BLaER1 treated with 17β-estradiol and CSF1 and Interleukin-3, amounts not matched to agents 10 nM and 100 nM (cell line): ENCODE results near the gene ERGIC3.
"Not testable (repeated sequence)": the region's sequence is repeated elsewhere in the genome, so short reads cannot be mapped to it uniquely, and the experiment has no call there.

Experiments used
- H3K27ac ChIP-seq, 11 experiments: shearing (Covaris generic); formaldehyde crosslinking; 2 replicates each; pipeline ENCODE4 v1.8.1; 2022
- H3K27me3 ChIP-seq, 11 experiments: shearing (Covaris generic); formaldehyde crosslinking; 2 replicates each; pipeline ENCODE4 v1.8.1; 2022
- H3K36me3 ChIP-seq, 11 experiments: shearing (Covaris generic); formaldehyde crosslinking; 2 replicates each; pipeline ENCODE4 v1.8.1; 2022
- H3K4me1 ChIP-seq, 10 experiments: shearing (Covaris generic); formaldehyde crosslinking; 2 replicates each; pipeline ENCODE4 v1.8.1; 2022
- H3K4me2 ChIP-seq, 11 experiments: shearing (Covaris generic); formaldehyde crosslinking; 2 replicates each; pipeline ENCODE4 v1.8.1; 2022
- H3K4me3 ChIP-seq, 10 experiments: shearing (Covaris generic); formaldehyde crosslinking; 2 replicates each; pipeline ENCODE4 v1.8.1; 2022
- H3K9ac ChIP-seq, 11 experiments: shearing (Covaris generic); formaldehyde crosslinking; 2 replicates each; pipeline ENCODE4 v1.8.1; 2022
- H3K9me3 ChIP-seq, 11 experiments: shearing (Covaris generic); formaldehyde crosslinking; replicated peaks in 1 of 11; 2 replicates each; pipeline ENCODE4 v1.8.1; 2022
- H4K20me1 ChIP-seq, 11 experiments: shearing (Covaris generic); formaldehyde crosslinking; 2 replicates each; pipeline ENCODE4 v1.8.1; 2022
- Cebpa-rat ChIP-seq, 11 experiments: shearing (Covaris generic); IDR thresholded peaks; 2 replicates each; pipeline ENCODE4 v1.8.1; 2022

Gene ERGIC3

GRCh38 chr20:35529552-35529951 lies 12.3 kb upstream of the ERGIC3 start, which contains the start of gene C20orf173:
TSS of gene C20orf173 (minus strand) at chr20:35529652. CDS start at chr20:35529373, 279 bp downstream.
- no peak within 1 kb of the TSS for H3K9ac ChIP-seq
- TF ChIP-seq Cebpa-rat (IDR thresholded peaks at IDR 0.05): no peak

GRCh38 chr20:35539756-35540212 lies 2.1 kb upstream of the ERGIC3 start:
- TF ChIP-seq Cebpa-rat (IDR thresholded peaks at IDR 0.05): no peak
- Histone ChIP-seq H4K20me1 (no peaks in the 10 kb centered on the region), H3K9ac (no peak overlapping the region), H3K27me3 (no peaks in the 10 kb centered on the region), H3K27ac (no peak overlapping the region), H3K4me1 (peaks cover 18 to 35% (median 32%) of the 10 kb centered on the region in 10 experiments), H3K9me3 (peaks cover 0 to 6% (median 0%) of the 10 kb centered on the region in 11 experiments; a peak in 1 of 22 replicates), H3K36me3 (peaks cover 0 to 21% (median 14%) of the 10 kb centered on the region in 11 experiments; a peak in 16 of 22 replicates), H3K4me3 (no peak overlapping the region), H3K4me2 (no peak overlapping the region)

More at GRCh38 chr20:35529552-35529951, 12.3 kb upstream of the ERGIC3 start, which contains the start of gene C20orf173:
- H3K9me3 ChIP-seq: peaks cover 4 to 16% (median 11%) of the 10 kb centered on the region in 11 experiments; a peak in 16 of 22 replicates
- H3K4me1 ChIP-seq: peaks cover 0 to 7% (median 2%) of the 10 kb centered on the region in 10 experiments; a peak in 7 of 20 replicates
- H3K27ac ChIP-seq: no peak within 1 kb of the TSS
- no peaks in the 10 kb centered on the region; a peak in 1 of 22 replicates for H3K36me3 ChIP-seq
- H3K27me3 ChIP-seq: no peaks in the 10 kb centered on the region
- no peak within 1 kb of the TSS for H3K4me2 ChIP-seq
- H3K4me3 ChIP-seq: no peak within 1 kb of the TSS
- H4K20me1 ChIP-seq: no peaks in the 10 kb centered on the region

- Histone ChIP-seq H3K4me2 (peak overlapping the region; percentile 83 to 96 (median 86)), H3K9ac (peak overlapping the region in 9 of 11 experiments; percentile 29 to 85 (median 82); a peak in 9 of 22 replicates)
These were observed 628 bp upstream of the ERGIC3 start for GRCh38 chr20:35541118-35541782.

DNA sequence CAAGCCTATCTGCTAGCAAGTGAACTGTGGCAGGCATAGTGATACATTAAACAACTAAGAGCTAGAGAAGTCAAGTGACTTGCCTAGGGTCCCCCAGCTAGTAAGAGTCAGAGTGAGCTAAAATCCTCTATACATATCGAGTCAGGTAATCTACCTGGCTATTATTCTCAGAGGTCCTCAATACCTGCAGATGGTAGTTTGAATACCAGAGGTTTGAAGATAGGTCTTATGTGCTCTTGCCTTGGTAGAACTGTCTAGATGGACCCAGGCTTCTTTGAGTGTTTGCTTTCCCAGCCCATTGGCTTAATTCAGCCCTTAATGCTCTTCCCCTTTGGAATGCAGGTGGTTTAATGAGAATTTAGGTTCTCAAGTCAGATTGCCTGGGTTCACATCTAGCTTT lies 1.1 kb downstream of the ERGIC3 start:
- TF ChIP-seq Cebpa-rat (IDR thresholded peaks at IDR 0.05): no peak
- Histone ChIP-seq H3K36me3 (peaks cover 24 to 52% (median 34%) of the 10 kb centered on the region in 11 experiments), H4K20me1 (no peaks in the 10 kb centered on the region; a peak in 1 of 22 replicates), H3K27ac (peak overlapping the region in 1 of 11 experiments; percentile 84; a peak in 1 of 22 replicates), H3K9ac (0 out of 22 replicates have a peak overlapping the region, but pooled peaks of 1 of the 11 experiments have one; percentile 83), H3K4me1 (peaks cover 18 to 38% (median 34%) of the 10 kb centered on the region in 10 experiments), H3K9me3 (no peaks in the 10 kb centered on the region), H3K27me3 (no peaks in the 10 kb centered on the region), H3K4me2 (peak overlapping the region; percentile 83 to 96 (median 86)), H3K4me3 (peak overlapping the region; percentile 67 to 88 (median 76); a peak in 13 of 20 replicates)

More at GRCh38 chr20:35541118-35541782, 628 bp upstream of the ERGIC3 start:
- Histone ChIP-seq H3K27ac (no peak overlapping the region; a peak in 1 of 22 replicates), H3K4me1 (peaks cover 18 to 38% (median 34%) of the 10 kb centered on the region in 10 experiments), H4K20me1 (no peaks in the 10 kb centered on the region), H3K27me3 (no peaks in the 10 kb centered on the region), H3K9me3 (peaks cover 0 to 6% (median 0%) of the 10 kb centered on the region in 11 experiments; a peak in 1 of 22 replicates), H3K36me3 (peaks cover 8 to 35% (median 16%) of the 10 kb centered on the region in 11 experiments; a peak in 19 of 22 replicates), H3K4me3 (peak overlapping the region; percentile 67 to 88 (median 76); a peak in 19 of 20 replicates)
- TF ChIP-seq Cebpa-rat (IDR thresholded peaks at IDR 0.05): no peak

GRCh38 chr20:35544436-35544835 lies 2.6 kb downstream of the ERGIC3 start:
- Histone ChIP-seq H4K20me1 (no peaks in the 10 kb centered on the region; a peak in 1 of 22 replicates), H3K36me3 (peaks cover 39 to 66% (median 48%) of the 10 kb centered on the region in 11 experiments)

GRCh38 chr20:35544941-35545340 lies 3.1 kb downstream of the ERGIC3 start:
- peak overlapping the region in 9 of 11 experiments; percentile 65 to 92 (median 86); a peak in 17 of 22 replicates for H3K4me2 ChIP-seq
- H4K20me1 ChIP-seq, H3K9me3 ChIP-seq, H3K27me3 ChIP-seq, H3K9ac ChIP-seq, H3K4me3 ChIP-seq: not testable (repeated sequence)
- H3K4me1 ChIP-seq: peaks cover 18 to 38% (median 34%) of the 10 kb centered on the region in 10 experiments
- H3K27ac ChIP-seq: peak overlapping the region in 1 of 11 experiments; percentile 56; a peak in 1 of 22 replicates
- H3K36me3 ChIP-seq: peaks cover 44 to 72% (median 53%) of the 10 kb centered on the region in 11 experiments

More at GRCh38 chr20:35544436-35544835, 2.6 kb downstream of the ERGIC3 start:
- Histone ChIP-seq H3K27ac (peak overlapping the region in 4 of 11 experiments; percentile 6 to 56 (median 29); a peak in 5 of 22 replicates), H3K4me3 (no peak overlapping the region), H3K4me2 (peak overlapping the region; percentile 18 to 92 (median 86); a peak in 21 of 22 replicates), H3K4me1 (peaks cover 18 to 38% (median 34%) of the 10 kb centered on the region in 10 experiments), H3K27me3 (no peaks in the 10 kb centered on the region), H3K9ac (no peak overlapping the region; a peak in 2 of 22 replicates), H3K9me3 (no peaks in the 10 kb centered on the region)
- no peak for TF ChIP-seq Cebpa-rat (IDR thresholded peaks at IDR 0.05)

- Histone ChIP-seq H3K4me1 (peaks cover 18 to 38% (median 34%) of the 10 kb centered on the region in 10 experiments), H3K4me2 (no peak overlapping the region), H4K20me1 (no peaks in the 10 kb centered on the region; a peak in 3 of 22 replicates), H3K36me3 (peaks cover 56 to 83% (median 65%) of the 10 kb centered on the region in 11 experiments), H3K27ac (no peak overlapping the region), H3K27me3 (no peaks in the 10 kb centered on the region), H3K4me3 (no peak overlapping the region), H3K9me3 (no peaks in the 10 kb centered on the region), H3K9ac (no peak overlapping the region)
- TF ChIP-seq Cebpa-rat (IDR thresholded peaks at IDR 0.05): no peak
These were observed 4.2 kb downstream of the ERGIC3 start for GRCh38 chr20:35546127-35546526.

GRCh38 chr20:35547329-35547728 lies 5.5 kb downstream of the ERGIC3 start:
- Histone ChIP-seq H3K9ac (no peak overlapping the region), H3K36me3 (peaks cover 68 to 95% (median 77%) of the 10 kb centered on the region in 11 experiments), H3K4me3 (no peak overlapping the region), H3K9me3 (no peaks in the 10 kb centered on the region), H3K4me1 (peaks cover 17 to 29% (median 26%) of the 10 kb centered on the region in 10 experiments), H3K4me2 (no peak overlapping the region), H3K27ac (no peak overlapping the region), H3K27me3 (no peaks in the 10 kb centered on the region), H4K20me1 (peaks cover 0 to 4% (median 0%) of the 10 kb centered on the region in 11 experiments; a peak in 4 of 22 replicates)
- TF ChIP-seq Cebpa-rat (IDR thresholded peaks at IDR 0.05): no peak

GRCh38 chr20:35551503-35551902 lies 9.6 kb downstream of the ERGIC3 start:
- no peaks in the 10 kb centered on the region for H3K9me3 ChIP-seq
- H4K20me1 ChIP-seq: peaks cover 0 to 20% (median 0%) of the 10 kb centered on the region in 11 experiments; a peak in 4 of 22 replicates
- peaks cover 96 to 100% (median 100%) of the 10 kb centered on the region in 11 experiments for H3K36me3 ChIP-seq
- H3K4me3 ChIP-seq: no peak overlapping the region
- H3K4me2 ChIP-seq: no peak overlapping the region
- H3K9ac ChIP-seq: no peak overlapping the region
- H3K27me3 ChIP-seq: no peaks in the 10 kb centered on the region
- H3K4me1 ChIP-seq: no peaks in the 10 kb centered on the region
- no peak for TF ChIP-seq Cebpa-rat (IDR thresholded peaks at IDR 0.05)
- no peak overlapping the region for H3K27ac ChIP-seq
